ENCODE results near the gene ATG7.
A peak's percentile ranks its signal among the peaks of the same experiment; 100 is the strongest.

ATG7 gene

GRCh38 chr3:11547498-11547897 lies 275.3 kb downstream of the ATG7 start:
- CTCF ChIA-PET: no interaction called here
- Mint-ChIP-seq H3K36me3 (peaks cover 9% of the 10 kb centered on the region), H3K9me3 (no peaks in the 10 kb centered on the region), H3K27me3 (no peaks in the 10 kb centered on the region), H3K27ac (no peak overlapping the region), H3K4me3 (no peak overlapping the region), H3K4me1 (peaks cover 3% of the 10 kb centered on the region)
- no peak for DNase-seq

- DNase-seq: no peak
- Mint-ChIP-seq H3K36me3 (peaks cover 17% of the 10 kb centered on the region), H3K4me1 (peaks cover 3% of the 10 kb centered on the region), H3K27me3 (no peaks in the 10 kb centered on the region), H3K9me3 (no peaks in the 10 kb centered on the region), H3K4me3 (no peak overlapping the region), H3K27ac (no peak overlapping the region)
- CTCF ChIA-PET: no interaction called here
Observed at GRCh38 chr3:11548721-11549131, 276.5 kb downstream of the ATG7 start.

- CTCF ChIA-PET: no interaction called here
- DNase-seq: no peak
- H3K27me3 Mint-ChIP-seq: no peaks in the 10 kb centered on the region
- no peaks in the 10 kb centered on the region for H3K9me3 Mint-ChIP-seq
- H3K4me3 Mint-ChIP-seq: no peak overlapping the region
- no peak overlapping the region for H3K27ac Mint-ChIP-seq
- peaks cover 3% of the 10 kb centered on the region for H3K4me1 Mint-ChIP-seq
- peaks cover 19% of the 10 kb centered on the region for H3K36me3 Mint-ChIP-seq
Observed at GRCh38 chr3:11549580-11550140, 277.5 kb downstream of the ATG7 start.

- H3K36me3 Mint-ChIP-seq: peaks cover 22% of the 10 kb centered on the region
- no peak for DNase-seq
- CTCF ChIA-PET: no interaction called here
- H3K27me3 Mint-ChIP-seq: no peaks in the 10 kb centered on the region
- no peaks in the 10 kb centered on the region for H3K9me3 Mint-ChIP-seq
- no peak overlapping the region for H3K4me3 Mint-ChIP-seq
- H3K27ac Mint-ChIP-seq: no peak overlapping the region
- peaks cover 3% of the 10 kb centered on the region for H3K4me1 Mint-ChIP-seq
Observed at GRCh38 chr3:11551036-11551435, 278.8 kb downstream of the ATG7 start.

- DNase-seq: no peak
- Mint-ChIP-seq H3K36me3 (peaks cover 30% of the 10 kb centered on the region), H3K27ac (no peak overlapping the region), H3K4me1 (peaks cover 3% of the 10 kb centered on the region), H3K27me3 (no peaks in the 10 kb centered on the region), H3K4me3 (no peak overlapping the region), H3K9me3 (no peaks in the 10 kb centered on the region)
- CTCF ChIA-PET: no interaction called here
Observed at GRCh38 chr3:11552289-11553264, 280.4 kb downstream of the ATG7 start.

- Mint-ChIP-seq H3K27ac (no peak overlapping the region), H3K4me3 (no peak overlapping the region), H3K27me3 (no peaks in the 10 kb centered on the region), H3K4me1 (peaks cover 3% of the 10 kb centered on the region), H3K36me3 (peaks cover 37% of the 10 kb centered on the region), H3K9me3 (no peaks in the 10 kb centered on the region)
- DNase-seq: no peak
- CTCF ChIA-PET: no interaction called here
Observed at GRCh38 chr3:11553436-11554235, 281.4 kb downstream of the ATG7 start.

GRCh38 chr3:11554236-11554610 lies 282.0 kb downstream of the ATG7 start:
- Mint-ChIP-seq H3K27ac (no peak overlapping the region), H3K4me1 (peaks cover 3% of the 10 kb centered on the region), H3K27me3 (no peaks in the 10 kb centered on the region), H3K36me3 (peaks cover 39% of the 10 kb centered on the region), H3K4me3 (no peak overlapping the region), H3K9me3 (no peaks in the 10 kb centered on the region)
- CTCF ChIA-PET: no interaction called here
- no peak for DNase-seq

- no peak for DNase-seq
- Mint-ChIP-seq H3K9me3 (no peaks in the 10 kb centered on the region), H3K36me3 (peaks cover 37% of the 10 kb centered on the region), H3K27me3 (no peaks in the 10 kb centered on the region), H3K27ac (no peak overlapping the region), H3K4me3 (no peak overlapping the region), H3K4me1 (peaks cover 3% of the 10 kb centered on the region)
- CTCF ChIA-PET: no interaction called here
Observed at GRCh38 chr3:11554666-11555065, 282.5 kb downstream of the ATG7 start.

GRCh38 chr3:11555211-11555782 lies 283.1 kb downstream of the ATG7 start:
- CTCF ChIA-PET: no interaction called here
- DNase-seq: no peak
- no peaks in the 10 kb centered on the region for H3K27me3 Mint-ChIP-seq
- peaks cover 3% of the 10 kb centered on the region for H3K4me1 Mint-ChIP-seq
- H3K36me3 Mint-ChIP-seq: peaks cover 37% of the 10 kb centered on the region
- no peak overlapping the region for H3K27ac Mint-ChIP-seq
- no peak overlapping the region for H3K4me3 Mint-ChIP-seq
- H3K9me3 Mint-ChIP-seq: no peaks in the 10 kb centered on the region

- peaks cover 2% of the 10 kb centered on the region for H3K4me1 Mint-ChIP-seq
- peaks cover 37% of the 10 kb centered on the region for H3K36me3 Mint-ChIP-seq
- H3K9me3 Mint-ChIP-seq: no peaks in the 10 kb centered on the region
- no peak for DNase-seq
- H3K27me3 Mint-ChIP-seq: no peaks in the 10 kb centered on the region
- H3K27ac Mint-ChIP-seq: peak overlapping the region; percentile 20
- CTCF ChIA-PET: interaction anchor here (0.6 kb wide), 1 partner anchor 177 kb away, joined by 3 read pairs; no protein-coding TSS in a partner anchor
- H3K4me3 Mint-ChIP-seq: no peak overlapping the region
Observed at GRCh38 chr3:11555881-11556633, 283.9 kb downstream of the ATG7 start.

GRCh38 chr3:11556851-11557644 lies 284.9 kb downstream of the ATG7 start:
- H3K4me1 Mint-ChIP-seq: no peaks in the 10 kb centered on the region
- H3K36me3 Mint-ChIP-seq: peaks cover 36% of the 10 kb centered on the region
- no peaks in the 10 kb centered on the region for H3K9me3 Mint-ChIP-seq
- no peaks in the 10 kb centered on the region for H3K27me3 Mint-ChIP-seq
- H3K27ac Mint-ChIP-seq: no peak overlapping the region
- H3K4me3 Mint-ChIP-seq: no peak overlapping the region
- CTCF ChIA-PET: no interaction called here
- no peak for DNase-seq

GRCh38 chr3:11558002-11558401 lies 285.8 kb downstream of the ATG7 start:
- no peak for DNase-seq
- H3K9me3 Mint-ChIP-seq: no peaks in the 10 kb centered on the region
- H3K4me1 Mint-ChIP-seq: no peaks in the 10 kb centered on the region
- CTCF ChIA-PET: no interaction called here
- no peak overlapping the region for H3K4me3 Mint-ChIP-seq
- H3K36me3 Mint-ChIP-seq: peaks cover 27% of the 10 kb centered on the region
- no peaks in the 10 kb centered on the region for H3K27me3 Mint-ChIP-seq
- H3K27ac Mint-ChIP-seq: peak overlapping the region; percentile 22

GRCh38 chr3:11558411-11558903 lies 286.3 kb downstream of the ATG7 start:
- Mint-ChIP-seq H3K4me3 (no peak overlapping the region), H3K36me3 (peaks cover 25% of the 10 kb centered on the region), H3K4me1 (no peaks in the 10 kb centered on the region), H3K9me3 (no peaks in the 10 kb centered on the region), H3K27ac (no peak overlapping the region), H3K27me3 (no peaks in the 10 kb centered on the region)
- no peak for DNase-seq
- CTCF ChIA-PET: no interaction called here

Data from activated naive CD4-positive, alpha-beta T cell treated with anti-CD3 and anti-CD28 coated beads, Interleukin-2, amount 10 ng/mL, durations not matched to agents 7 days and 5 days (primary cell).